Activated gamma-delta T cell (primary cell): ENCODE results near the gene DOCK1.

ENCODE experiments used
- DNase-seq: peaks from one replicate; lab custom pipeline; 2025; lab: John Stamatoyannopoulos, UW

DOCK1 gene

DNA sequence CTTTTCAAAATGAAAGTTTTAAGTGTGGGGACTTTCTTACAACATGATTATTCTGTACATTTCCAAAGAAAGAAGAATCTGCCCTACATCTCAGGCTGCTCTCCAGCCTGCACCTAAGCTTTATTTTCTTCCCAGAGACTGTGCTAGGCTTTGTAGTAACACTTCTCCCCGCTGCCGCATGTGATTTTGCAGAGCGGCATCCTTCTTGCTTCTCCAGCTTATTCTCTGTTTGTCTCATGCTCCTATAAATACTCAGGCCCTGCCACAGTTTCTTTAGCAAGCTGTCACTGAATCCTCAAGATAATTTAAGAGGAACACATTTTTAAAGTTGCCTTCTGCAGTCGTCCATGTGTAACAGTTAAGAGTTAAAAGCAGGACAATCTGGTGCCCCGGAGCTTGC, 237.6 kb downstream of the DOCK1 start:
- no peak for DNase-seq

DNA sequence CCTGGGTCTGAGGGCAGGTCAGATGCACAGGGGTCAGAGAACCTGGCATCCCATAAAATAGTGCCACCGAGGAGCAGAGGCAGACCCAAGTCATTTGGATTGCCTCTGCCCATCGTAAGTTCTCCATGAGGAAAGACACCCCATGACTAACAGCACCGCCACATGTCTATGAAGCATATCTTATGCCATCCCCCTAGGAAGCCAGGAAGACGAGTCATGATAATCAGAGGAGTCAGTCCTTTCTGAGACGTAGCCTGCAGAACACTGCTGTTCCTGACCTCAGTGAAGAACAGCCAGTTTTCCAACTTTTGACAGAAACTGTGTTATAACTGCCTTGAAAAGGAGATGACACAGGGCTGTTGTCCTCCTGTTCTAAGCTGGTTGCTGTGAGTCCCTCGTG, 239.9 kb downstream of the DOCK1 start:
- no peak for DNase-seq

- no peak for DNase-seq
Observed at GRCh38 chr10:127146661-127147060, 241.4 kb downstream of the DOCK1 start.

- no peak for DNase-seq
Observed at GRCh38 chr10:127148066-127148932, 243.1 kb downstream of the DOCK1 start.

DNA sequence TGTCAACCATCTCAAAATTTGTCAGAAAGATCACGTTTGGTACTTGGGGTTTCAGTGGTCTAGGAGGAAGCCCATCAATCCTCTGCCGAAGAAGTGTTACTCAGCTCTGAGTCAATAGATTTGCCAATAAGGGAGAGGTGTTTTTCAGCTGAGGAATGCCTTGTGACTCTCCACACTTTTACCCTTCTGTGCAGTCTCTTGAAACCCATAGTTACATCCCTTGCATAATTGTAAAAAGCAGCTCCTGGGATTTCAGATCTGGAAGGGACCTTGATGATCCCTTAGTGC, 243.6 kb downstream of the DOCK1 start:
- DNase-seq: no peak

DNA sequence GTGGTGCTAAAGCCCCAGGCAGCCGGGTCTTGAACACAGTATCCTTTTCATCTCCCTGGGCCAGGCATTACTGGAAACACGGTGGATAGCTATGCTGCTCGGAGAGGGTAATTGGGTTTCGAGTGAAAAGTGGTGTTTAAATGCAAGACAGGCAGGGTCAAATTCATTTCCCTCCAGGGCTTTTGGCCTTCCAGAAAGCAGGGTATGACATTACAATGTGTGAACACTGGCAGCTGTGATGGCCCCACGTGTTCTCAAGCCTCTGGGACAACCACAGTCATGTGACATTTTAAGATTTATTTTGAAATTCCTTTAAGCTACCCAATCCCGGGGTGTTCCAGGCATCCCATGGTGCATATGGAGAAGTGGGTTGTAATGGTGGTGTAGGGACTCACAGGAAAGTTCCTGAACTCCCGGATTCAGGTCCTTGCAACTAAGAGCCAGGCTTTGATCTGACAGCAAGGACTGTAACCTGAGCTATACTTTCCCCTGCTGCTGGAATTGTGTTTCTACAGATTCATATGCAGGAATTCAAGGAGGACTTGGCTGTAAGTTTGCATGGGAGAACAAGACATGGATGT, 244.4 kb downstream of the DOCK1 start:
- no peak for DNase-seq

- no peak for DNase-seq
Observed at GRCh38 chr10:127150136-127150535, 244.9 kb downstream of the DOCK1 start.

GRCh38 chr10:127151541-127151940, 246.3 kb downstream of the DOCK1 start:
- DNase-seq: no peak

- no peak for DNase-seq
Observed at GRCh38 chr10:127151981-127152699, 246.9 kb downstream of the DOCK1 start.

DNA sequence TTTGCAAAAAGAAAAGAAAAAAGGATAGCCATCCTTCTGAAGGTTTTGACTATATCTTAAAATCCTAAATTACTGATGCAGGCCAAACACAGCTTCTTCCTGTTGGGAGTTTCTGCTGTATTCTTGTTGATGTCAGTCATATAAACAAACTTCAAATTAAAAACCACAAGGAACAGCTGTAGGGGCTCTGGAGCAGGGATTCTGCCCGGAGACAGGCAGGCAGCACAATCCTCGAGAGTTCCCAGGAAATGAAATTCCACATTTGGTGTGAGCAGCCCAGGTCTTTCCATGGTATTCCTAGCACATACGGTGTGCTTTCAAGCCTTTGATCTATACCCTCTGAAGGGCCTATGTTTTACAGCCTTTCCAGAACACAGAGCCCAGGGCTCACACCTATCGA, 248.0 kb downstream of the DOCK1 start:
- DNase-seq: no peak

- DNase-seq: no peak
Observed at GRCh38 chr10:127154831-127155620, 249.8 kb downstream of the DOCK1 start.

- DNase-seq: no peak
Observed at GRCh38 chr10:127157089-127157488, 251.9 kb downstream of the DOCK1 start.

DNA sequence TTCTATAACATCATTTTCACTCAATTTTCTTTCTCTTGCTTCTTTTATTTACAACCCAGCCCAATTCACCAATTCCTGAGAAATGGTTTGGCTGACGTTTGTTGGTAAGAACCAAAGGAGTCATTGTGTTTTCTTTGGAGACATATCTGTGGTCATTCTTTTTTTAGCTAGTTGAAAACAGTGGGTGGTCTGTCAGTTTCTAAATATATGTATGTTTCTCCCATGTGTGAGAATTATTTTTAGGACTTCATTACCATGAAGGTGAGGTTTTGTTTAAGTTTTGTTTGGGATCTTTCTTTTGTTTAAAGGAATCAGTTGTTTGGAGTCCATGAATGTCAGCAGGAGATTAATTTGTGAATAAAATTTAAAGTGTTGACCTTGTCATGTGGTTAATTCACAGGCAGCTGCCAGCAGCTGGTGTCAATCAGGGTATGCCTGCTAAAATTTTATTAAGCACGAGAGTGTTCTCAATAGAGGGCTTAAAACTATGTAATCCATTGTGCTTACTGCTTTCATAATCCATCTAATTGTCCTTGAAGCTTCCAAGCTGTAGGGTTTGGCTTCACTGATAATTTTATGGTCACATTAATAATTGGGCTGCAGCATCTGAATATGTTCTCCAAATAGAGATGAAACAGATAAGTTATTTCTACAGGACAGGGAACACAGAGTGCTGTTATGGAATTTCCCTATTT, 252.4 kb downstream of the DOCK1 start:
- DNase-seq: no peak

GRCh38 chr10:127158662-127159061, 253.4 kb downstream of the DOCK1 start:
- DNase-seq: no peak

DNA sequence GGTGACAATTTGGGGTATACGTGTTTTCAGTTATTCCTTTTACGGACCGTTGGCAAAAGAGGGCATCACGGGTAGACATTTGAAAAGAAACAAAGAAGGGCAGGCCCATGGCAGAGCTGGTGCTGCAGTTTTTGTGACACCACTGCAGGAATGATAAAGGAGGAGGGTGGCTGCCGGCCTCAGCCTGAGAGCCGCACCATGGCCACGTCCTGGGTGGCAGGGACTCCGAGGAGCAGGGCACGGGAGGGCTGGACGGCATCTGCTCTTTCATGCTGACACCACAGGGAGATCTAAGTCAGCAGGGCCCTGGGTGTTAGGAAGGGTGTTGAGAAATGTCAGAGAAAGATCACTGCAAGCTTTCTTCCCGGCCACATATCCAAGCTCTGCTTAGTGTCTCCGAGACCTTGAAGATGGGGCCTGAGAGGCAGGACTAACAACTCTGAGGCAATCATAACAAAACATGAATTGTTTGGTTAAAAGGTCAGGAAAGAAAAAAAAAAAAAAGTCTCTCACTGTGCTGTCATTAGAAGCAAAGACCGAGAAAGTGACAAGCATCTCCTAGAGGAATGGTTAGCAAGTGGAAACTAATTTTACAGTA, 254.5 kb downstream of the DOCK1 start:
- DNase-seq: no peak

DNA sequence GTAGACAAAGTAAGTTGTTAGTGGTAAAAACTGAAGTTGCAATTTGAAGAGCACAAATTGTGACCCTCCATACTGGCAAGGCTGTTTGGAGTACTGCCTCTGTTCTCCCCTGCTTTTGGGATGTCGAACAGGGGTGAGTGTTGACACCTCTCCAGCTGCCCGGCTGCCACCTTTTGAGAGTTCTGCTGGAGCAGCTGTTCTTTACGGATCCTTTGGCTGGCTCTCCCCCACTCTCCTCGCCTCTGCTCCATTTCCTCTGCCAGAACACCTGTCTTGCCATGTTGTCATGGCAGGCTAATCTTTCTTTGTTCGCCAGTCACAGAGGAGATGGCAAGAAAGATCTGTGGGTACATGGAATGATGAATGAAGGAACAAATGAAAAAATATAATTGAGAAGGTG, 256.3 kb downstream of the DOCK1 start:
- no peak for DNase-seq

- DNase-seq: no peak
Observed at GRCh38 chr10:127162841-127163240, 257.6 kb downstream of the DOCK1 start.

DNA sequence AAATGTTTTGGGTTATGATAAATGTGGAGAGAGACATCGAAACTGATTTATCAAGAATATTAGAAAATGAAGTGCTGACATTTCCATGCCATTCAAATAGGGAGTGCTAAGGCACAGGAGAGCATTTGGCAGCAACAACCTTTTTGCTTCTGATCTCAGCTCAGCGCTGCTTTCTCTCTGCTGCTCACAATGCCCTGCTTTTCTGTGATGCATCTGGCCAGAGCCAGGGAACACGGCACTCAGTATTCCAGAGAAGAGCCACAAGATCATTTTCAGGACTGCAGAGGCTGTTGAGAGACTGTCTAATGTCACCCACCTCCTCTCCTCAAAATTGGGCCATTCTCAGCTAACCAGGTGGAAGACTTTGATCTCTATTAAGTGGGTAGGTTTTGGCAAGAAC, 263.0 kb downstream of the DOCK1 start:
- DNase-seq: no peak

DNA sequence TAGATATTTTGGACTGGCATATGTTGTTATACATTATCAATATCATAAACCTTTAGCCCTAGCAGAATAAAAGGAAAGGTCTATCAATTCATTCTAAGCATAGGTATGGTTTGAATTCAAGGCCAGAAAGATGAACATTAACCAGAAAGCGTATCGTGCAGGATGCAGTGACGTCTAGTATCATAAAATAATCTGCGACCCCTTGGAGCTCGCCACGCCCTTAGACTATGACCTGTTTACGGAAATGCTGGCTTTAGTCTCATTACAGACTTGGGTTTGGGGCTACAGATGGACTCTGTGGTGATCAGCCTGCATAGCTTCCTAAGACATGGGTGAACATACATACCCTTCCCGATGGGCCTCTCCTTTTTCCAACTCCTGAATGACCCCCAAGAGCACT, 269.6 kb downstream of the DOCK1 start:
- no peak for DNase-seq

GRCh38 chr10:127175357-127176110, 270.3 kb downstream of the DOCK1 start:
- no peak for DNase-seq

- DNase-seq: no peak
Observed at GRCh38 chr10:127176649-127177048, 271.4 kb downstream of the DOCK1 start.
